ENCODE data around the gene TRABD2A.

Gene TRABD2A

GRCh38 chr2:84880645-84881521 lies at the start of gene TRABD2A:
Gene TRABD2A (minus strand): TSS chr2:84881084. CDS start chr2:84881039, 45 bp downstream.
- TF ChIP-seq CTCF (IDR thresholded peaks at IDR 0.05; ENCODE audit: unreplicated experiment in 3 of 3): no peak
- Mint-ChIP-seq H3K36me3 (ENCODE audit: low read depth) (no peaks in the 10 kb centered on the region), H3K4me3 (peak within 1 kb of the TSS; percentile 83 to 90 (median 89)), H3K4me1 (peaks cover 32% of the 10 kb centered on the region), H3K9me3 (no peaks in the 10 kb centered on the region), H3K27me3 (ENCODE audit: low read depth) (peaks cover 95% of the 10 kb centered on the region), H3K27ac (peak within 1 kb of the TSS in 1 of 3 experiments; percentile 58)

GRCh38 chr2:84927275-84927627 lies 46.4 kb upstream of the TRABD2A start:
- Mint-ChIP-seq H3K4me1 (peaks cover 18% of the 10 kb centered on the region), H3K27me3 (ENCODE audit: low read depth) (peaks cover 16% of the 10 kb centered on the region), H3K9me3 (no peaks in the 10 kb centered on the region), H3K36me3 (ENCODE audit: low read depth) (no peaks in the 10 kb centered on the region), H3K27ac (no peak overlapping the region), H3K4me3 (peak overlapping the region in 2 of 3 experiments; percentile 73 to 81)
- no peak for TF ChIP-seq CTCF (IDR thresholded peaks at IDR 0.05; ENCODE audit: unreplicated experiment in 3 of 3)

GRCh38 chr2:84925724-84926376 lies 45.0 kb upstream of the TRABD2A start:
- Mint-ChIP-seq H3K4me3 (peak overlapping the region; percentile 77 to 81 (median 80)), H3K27ac (no peak overlapping the region), H3K4me1 (peaks cover 22% of the 10 kb centered on the region), H3K36me3 (ENCODE audit: low read depth) (no peaks in the 10 kb centered on the region), H3K9me3 (no peaks in the 10 kb centered on the region), H3K27me3 (ENCODE audit: low read depth) (peaks cover 13% of the 10 kb centered on the region)
- TF ChIP-seq CTCF (IDR thresholded peaks at IDR 0.05; ENCODE audit: unreplicated experiment in 3 of 3): peak; percentile 98

- Mint-ChIP-seq H3K4me1 (peaks cover 25% of the 10 kb centered on the region), H3K36me3 (ENCODE audit: low read depth) (no peaks in the 10 kb centered on the region), H3K27ac (no peak overlapping the region), H3K27me3 (ENCODE audit: low read depth) (peaks cover 13% of the 10 kb centered on the region), H3K9me3 (no peaks in the 10 kb centered on the region), H3K4me3 (peak overlapping the region in 2 of 3 experiments; percentile 36 to 80)
- no peak for TF ChIP-seq CTCF (IDR thresholded peaks at IDR 0.05; ENCODE audit: unreplicated experiment in 3 of 3)
These were observed 44.4 kb upstream of the TRABD2A start for GRCh38 chr2:84925336-84925723.

- Mint-ChIP-seq H3K4me3 (no peak overlapping the region), H3K4me1 (peaks cover 34% of the 10 kb centered on the region), H3K27ac (peak overlapping the region in 2 of 3 experiments; percentile 42 to 52), H3K36me3 (ENCODE audit: low read depth) (no peaks in the 10 kb centered on the region), H3K9me3 (no peaks in the 10 kb centered on the region), H3K27me3 (ENCODE audit: low read depth) (peaks cover 13% of the 10 kb centered on the region)
- TF ChIP-seq CTCF (IDR thresholded peaks at IDR 0.05; ENCODE audit: unreplicated experiment in 3 of 3): no peak
These were observed 43.6 kb upstream of the TRABD2A start for GRCh38 chr2:84924173-84925106.
